A375 (cell line): ENCODE results near the gene HAAO. TPM values are rescaled to one million over a fixed set of nuclear protein-coding genes. Genes with fewer than 3 reads are reported as not detected.

Experiments
- total RNA-seq: library from RNA; depleted of rRNA; stranded (reverse); fragments of >200 nt; shearing (Covaris generic); gene quantifications from 2 replicates; pipeline ENCODE4 v1.2.3, GENCODE V29; 2014; rRNA removed

The HAAO gene
- not detected in 2 replicates for total RNA-seq

GRCh38 chr2:42792583-42793333, at the start of gene HAAO:
Gene HAAO (minus strand): TSS chr2:42792583. CDS start chr2:42792536, 47 bp downstream.

GRCh38 chr2:42764096-42764495, 28.3 kb downstream of the HAAO start, which contains the start of gene OXER1:
Gene OXER1 (minus strand): TSS chr2:42764135. CDS start chr2:42764062, 73 bp downstream.

Other genes with a start within 250 kb of the HAAO start
- 23.2 and 29.0 TPM in 2 replicates for gene MTA3, start 224.0 kb downstream of the HAAO start, total RNA-seq
- not detected in 2 replicates for gene OXER1, start 28.4 kb downstream of the HAAO start, total RNA-seq